Stimulated activated CD4-positive, alpha-beta T cell treated with anti-CD3 and anti-CD28 coated beads, Interleukin-1b, Interleukin-23, amount 100 ng/mL, for 4 hours (primary cell): Measurements from ENCODE around the gene FGF7.
"Not testable (repeated sequence)": the region's sequence is repeated elsewhere in the genome, so short reads cannot be mapped to it uniquely, and the experiment has no call there.

Experiments
- DNase-seq, 2 donors: peaks; one replicate each; pipeline ENCODE4 v3.0.0-alpha.2; 2020; ENCODE audit warnings: low read depth in 2 of 2

FGF7 gene

GRCh38 chr15:49495993-49496753 lies 73.1 kb downstream of the FGF7 start:
- no peak for DNase-seq

- no peak for DNase-seq
Observed at GRCh38 chr15:49501586-49501985, 78.5 kb downstream of the FGF7 start.

GRCh38 chr15:49506341-49506740 lies 83.3 kb downstream of the FGF7 start:
- no peak for DNase-seq

- no peak for DNase-seq
Observed at GRCh38 chr15:49507261-49507660, 84.2 kb downstream of the FGF7 start.

GRCh38 chr15:49512739-49513138 lies 89.7 kb downstream of the FGF7 start:
- DNase-seq = not testable (repeated sequence)

- DNase-seq = no peak
Observed at GRCh38 chr15:49521802-49522201, 98.8 kb downstream of the FGF7 start.

- DNase-seq = no peak
Observed at GRCh38 chr15:49528289-49528688, 105.2 kb downstream of the FGF7 start.

GRCh38 chr15:49530092-49530491 lies 107.0 kb downstream of the FGF7 start:
- no peak for DNase-seq
